Body of pancreas (tissue), 4 donors: ENCODE data around the gene RNLS. TPM values are rescaled to one million over a fixed set of nuclear protein-coding genes. Genes with fewer than 3 reads are reported as not detected.

Experiments
- ATAC-seq: fragments of 150-250 bp; one replicate; pipeline ENCODE4 v1.9.1; 2016
- DNase-seq, 4 donors: peaks; one replicate each; pipeline ENCODE4 v3.0.0-alpha.2; 2019
- H3K27ac ChIP-seq, 4 donors: fragments of 200-600 bp; sonication (generic); 1 replicate in 3 of 4; 2 replicates in 1 of 4; pipeline versions ENCODE4 v1.5.1 to v1.6.1; 2016 to 2019; ENCODE audit warnings: mild to moderate bottlenecking in 1 of 4, mixed read lengths in 1 of 4, moderate library complexity in 1 of 4
- H3K27me3 ChIP-seq, 2 donors: fragments of 200-600 bp; sonication (generic); one replicate each; pipeline ENCODE4 v1.6.0; 2016; ENCODE audit warnings: mild to moderate bottlenecking in 1 of 2
- H3K36me3 ChIP-seq, 2 donors: fragments of 200-600 bp; sonication (generic); replicated peaks in 1 of 2; 2 replicates each; pipeline ENCODE4 v1.5.1; 2016; ENCODE audit warnings: low read depth in 2 of 2; ENCODE audit not compliant: insufficient read depth in 1 of 2
- H3K4me1 ChIP-seq: fragments of 200-600 bp; sonication (generic); one replicate; pipeline ENCODE4 v1.6.0; 2016
- H3K4me3 ChIP-seq, 2 donors: fragments of 200-600 bp; sonication (generic); 1 replicate in 1 of 2; 2 replicates in 1 of 2; pipeline ENCODE4 v1.5.1; 2016 to 2019
- H3K9me3 ChIP-seq, 3 donors: fragments of 200-600 bp; sonication (generic); 1 replicate in 2 of 3; 2 replicates in 1 of 3; pipeline ENCODE4 v1.5.1; 2016
- POLR2A ChIP-seq, 3 donors: fragments of 450-650 bp; IDR thresholded peaks; one replicate each; pipeline ENCODE4 v1.6.1; 2016; ENCODE audit warnings: antibody characterized with exemption in 3 of 3, mild to moderate bottlenecking in 2 of 3
- WGBS, 2 donors: methylation state at CpG; one replicate each; pipeline ENCODE4 v1.1.5; 2017; 5-methylcytosine and 5-hydroxymethylcytosine counted together
- intact Hi-C: fragments of 100-400 bp; cut with DNase I; formaldehyde crosslinking; loops from one replicate; pipeline ENCODE4 v1.15.1; 2023
- total RNA-seq, 2 donors: library from RNA; depleted of rRNA; stranded (reverse); fragments of >200 nt; gene quantifications; one replicate each; pipeline ENCODE4 v1.1.0, GENCODE V29; 2016
- TF ChIP-seq, protein P1 (sequence below), 7 experiments: fragments of 450-650 bp in 4 of 7; fragments of 200-600 bp in 3 of 7; sonication (generic) in 3 of 7; IDR thresholded peaks; one replicate each; pipeline ENCODE4 v1.5.1; 2016 to 2019; ENCODE audit warnings: antibody characterized with exemption in 7 of 7

The RNLS gene
- total RNA-seq, 2 donors from 2014 or later, result 7.9 to 26.5 TPM

DNA sequence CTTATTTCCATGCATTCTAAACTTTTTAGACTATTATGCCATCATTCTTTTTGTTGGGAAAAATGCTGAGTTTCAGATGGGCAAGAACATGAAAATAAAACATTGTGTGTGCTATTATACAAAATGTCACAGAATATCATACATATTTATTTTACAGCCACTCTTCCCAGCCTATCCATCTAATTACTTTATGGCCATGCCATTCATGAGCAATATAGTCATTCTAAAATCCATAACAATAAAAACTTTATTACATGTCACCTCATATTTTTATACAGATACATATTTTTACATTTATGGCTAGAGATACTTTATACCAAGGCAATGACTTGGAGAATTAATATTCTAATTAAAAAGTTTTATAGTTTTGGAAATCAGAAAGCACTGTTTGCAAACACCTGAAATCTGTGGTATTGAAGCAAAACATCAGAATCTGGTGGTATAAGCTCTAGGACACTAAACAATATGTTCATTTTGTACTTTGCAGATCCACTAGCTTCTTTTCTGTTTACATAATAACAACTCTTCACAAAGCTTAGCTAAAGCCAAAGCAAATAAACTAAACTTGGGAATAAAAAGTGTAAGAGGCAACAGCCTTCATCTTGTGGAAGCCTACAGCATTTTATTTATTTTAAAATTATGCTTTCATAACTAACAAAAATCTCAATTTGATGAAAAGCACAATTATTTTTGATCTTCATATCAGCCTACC, 210.1 kb downstream of the RNLS start:
- TF ChIP-seq, protein P1, sequence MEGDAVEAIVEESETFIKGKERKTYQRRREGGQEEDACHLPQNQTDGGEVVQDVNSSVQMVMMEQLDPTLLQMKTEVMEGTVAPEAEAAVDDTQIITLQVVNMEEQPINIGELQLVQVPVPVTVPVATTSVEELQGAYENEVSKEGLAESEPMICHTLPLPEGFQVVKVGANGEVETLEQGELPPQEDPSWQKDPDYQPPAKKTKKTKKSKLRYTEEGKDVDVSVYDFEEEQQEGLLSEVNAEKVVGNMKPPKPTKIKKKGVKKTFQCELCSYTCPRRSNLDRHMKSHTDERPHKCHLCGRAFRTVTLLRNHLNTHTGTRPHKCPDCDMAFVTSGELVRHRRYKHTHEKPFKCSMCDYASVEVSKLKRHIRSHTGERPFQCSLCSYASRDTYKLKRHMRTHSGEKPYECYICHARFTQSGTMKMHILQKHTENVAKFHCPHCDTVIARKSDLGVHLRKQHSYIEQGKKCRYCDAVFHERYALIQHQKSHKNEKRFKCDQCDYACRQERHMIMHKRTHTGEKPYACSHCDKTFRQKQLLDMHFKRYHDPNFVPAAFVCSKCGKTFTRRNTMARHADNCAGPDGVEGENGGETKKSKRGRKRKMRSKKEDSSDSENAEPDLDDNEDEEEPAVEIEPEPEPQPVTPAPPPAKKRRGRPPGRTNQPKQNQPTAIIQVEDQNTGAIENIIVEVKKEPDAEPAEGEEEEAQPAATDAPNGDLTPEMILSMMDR (IDR thresholded peaks at IDR 0.05), result no peak

DNA sequence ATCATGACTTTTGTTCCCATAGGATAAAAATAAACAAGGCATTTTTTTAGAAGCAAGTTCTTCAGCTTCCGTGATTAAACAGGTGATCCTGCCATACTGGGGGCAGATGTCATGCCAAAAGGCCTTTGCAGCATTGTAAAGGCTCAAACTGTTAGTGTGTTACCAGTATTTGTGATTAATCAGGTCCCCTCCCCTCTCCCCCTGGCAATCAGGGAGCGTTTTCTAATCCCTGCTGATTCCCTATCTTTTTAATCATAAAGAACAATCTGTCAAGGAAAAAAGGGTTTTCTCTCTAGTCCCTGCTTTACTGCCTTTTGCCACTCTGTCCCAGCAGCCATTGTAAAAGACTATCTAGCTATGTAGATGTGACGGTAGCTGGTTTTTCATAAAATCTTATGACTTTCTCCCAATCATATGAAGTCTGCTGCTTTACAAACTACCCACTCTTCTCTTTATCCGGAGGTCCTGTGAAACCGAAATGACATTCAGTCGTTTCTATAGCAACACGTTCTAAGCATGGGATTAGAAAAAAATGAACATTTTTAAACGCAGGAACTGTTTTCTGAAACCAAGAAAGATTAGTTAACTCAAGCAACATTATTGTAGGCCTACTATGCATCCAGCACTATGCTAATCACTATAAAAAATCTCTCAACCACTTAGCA, 210.9 kb downstream of the RNLS start:
- no peak overlapping the region for H3K27ac ChIP-seq
- H3K36me3 ChIP-seq, result no peaks in the 10 kb centered on the region
- no peaks in the 10 kb centered on the region for H3K4me1 ChIP-seq
- H3K27me3 ChIP-seq, result no peaks in the 10 kb centered on the region
- intact Hi-C loops, result no loop called here
- ATAC-seq (no peak), DNase-seq (no peak)
- no peaks in the 10 kb centered on the region for H3K9me3 ChIP-seq
- TF ChIP-seq, protein P1 (IDR thresholded peaks at IDR 0.05), result no peak
- TF ChIP-seq POLR2A (IDR thresholded peaks at IDR 0.05), result no peak
- 79 to 81% methylated on average over 8 of the region's 8 CpGs for WGBS, 2 donors
- no peak overlapping the region for H3K4me3 ChIP-seq

More for the DNA sequence above, 210.1 kb downstream of the RNLS start:
- H3K27me3 ChIP-seq, result no peaks in the 10 kb centered on the region
- DNase-seq (no peak), ATAC-seq (no peak)
- H3K36me3 ChIP-seq, result no peaks in the 10 kb centered on the region
- H3K4me3 ChIP-seq, result no peak overlapping the region
- no peak overlapping the region for H3K27ac ChIP-seq
- no peaks in the 10 kb centered on the region for H3K9me3 ChIP-seq
- intact Hi-C loops, result no loop called here
- H3K4me1 ChIP-seq, result no peaks in the 10 kb centered on the region

DNA sequence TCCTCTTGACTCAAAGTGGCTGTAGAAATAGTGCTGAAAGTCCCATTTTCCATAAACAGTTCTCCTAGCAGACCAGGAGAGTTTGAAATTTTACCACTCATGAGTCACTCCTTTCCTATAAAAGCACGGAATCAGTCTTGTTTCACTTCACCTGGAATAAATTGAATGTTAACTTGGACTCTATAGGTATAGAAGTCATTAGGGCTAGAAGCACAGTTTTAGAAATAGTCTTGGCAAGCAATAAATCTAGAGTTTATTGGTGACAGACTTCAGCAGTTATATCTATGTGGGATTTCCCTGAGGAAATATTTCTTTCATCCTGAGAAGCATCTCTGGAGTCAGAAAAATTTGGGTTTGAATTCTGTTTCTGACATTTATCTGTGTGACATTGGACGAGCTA, 212.4 kb downstream of the RNLS start:
- intact Hi-C loops, result no loop called here
- Histone ChIP-seq H3K4me1 (no peaks in the 10 kb centered on the region), H3K27me3 (no peaks in the 10 kb centered on the region), H3K4me3 (no peak overlapping the region), H3K27ac (no peak overlapping the region), H3K36me3 (no peaks in the 10 kb centered on the region), H3K9me3 (no peaks in the 10 kb centered on the region)
- ATAC-seq (no peak), DNase-seq (no peak)
- TF ChIP-seq, protein P1 (IDR thresholded peaks at IDR 0.05), result no peak
- no peak for TF ChIP-seq POLR2A (IDR thresholded peaks at IDR 0.05)
- WGBS, 2 donors, result 89 to 94% methylated on average over 2 of the region's 2 CpGs

GRCh38 chr10:88366772-88367171, 216.3 kb downstream of the RNLS start:
- H3K27ac ChIP-seq, result no peak overlapping the region
- no peaks in the 10 kb centered on the region for H3K27me3 ChIP-seq
- no peaks in the 10 kb centered on the region for H3K9me3 ChIP-seq
- peaks cover 5% of the 10 kb centered on the region for H3K4me1 ChIP-seq
- H3K36me3 ChIP-seq, result no peaks in the 10 kb centered on the region
- no peak overlapping the region for H3K4me3 ChIP-seq
- ATAC-seq, result no peak
- WGBS, 2 donors, result 95 to 98% methylated on average over 2 of the region's 2 CpGs
- intact Hi-C loops, result no loop called here
- DNase-seq, result no peak
- TF ChIP-seq POLR2A (IDR thresholded peaks at IDR 0.05), result no peak

DNA sequence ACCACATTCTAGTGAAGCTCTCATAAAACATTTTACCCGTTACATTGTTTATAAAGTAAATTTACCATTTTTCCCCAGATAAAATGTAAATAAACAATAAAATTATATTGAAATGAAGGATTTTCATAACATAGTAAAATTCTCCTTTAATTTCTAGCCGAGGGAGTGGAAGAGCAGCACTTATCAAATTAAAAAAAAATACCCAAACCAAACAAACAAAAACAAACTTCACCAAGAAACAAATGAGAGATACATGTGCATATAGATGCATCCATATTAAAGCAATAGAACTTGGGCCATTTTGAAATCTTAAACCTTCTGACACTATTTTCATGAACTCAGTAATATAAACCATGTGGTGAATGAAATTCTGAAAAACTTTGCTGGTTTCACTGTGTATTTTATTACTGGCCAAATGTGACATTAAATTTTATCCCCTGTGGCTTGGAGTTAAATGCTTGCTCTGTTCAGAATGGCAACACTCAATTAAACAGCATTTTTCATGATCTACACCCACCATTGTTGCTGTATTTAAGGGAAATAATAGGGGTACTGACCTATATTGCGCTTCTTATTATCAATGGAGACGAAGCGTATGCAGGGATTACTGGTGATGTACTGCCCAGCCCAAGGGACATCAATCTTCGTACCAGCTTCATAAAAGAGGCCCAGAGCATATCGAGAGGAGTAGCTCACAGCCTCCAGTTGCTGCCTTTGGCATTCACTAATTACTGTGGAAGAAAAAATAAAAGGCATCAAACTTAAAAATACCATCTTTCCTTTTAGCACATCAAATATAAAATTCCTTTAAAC, 220.9 kb downstream of the RNLS start:
- no peak overlapping the region for H3K4me3 ChIP-seq
- H3K27ac ChIP-seq, result no peak overlapping the region
- H3K27me3 ChIP-seq, result no peaks in the 10 kb centered on the region
- no peaks in the 10 kb centered on the region for H3K36me3 ChIP-seq
- intact Hi-C loops, result no loop called here
- no peaks in the 10 kb centered on the region for H3K9me3 ChIP-seq
- no peak for ATAC-seq
- WGBS, 2 donors, result 91 to 92% methylated on average over 7 of the region's 7 CpGs
- H3K4me1 ChIP-seq, result peaks cover 5% of the 10 kb centered on the region
- no peak for DNase-seq
- TF ChIP-seq, protein P1 (IDR thresholded peaks at IDR 0.05), result no peak
- TF ChIP-seq POLR2A (IDR thresholded peaks at IDR 0.05), result no peak
